GM19395 (cell line): ENCODE results near the gene TBC1D3C.
"Not testable (repeated sequence)": the region's sequence is repeated elsewhere in the genome, so short reads cannot be mapped to it uniquely, and the experiment has no call there.

ENCODE experiments used
- ATAC-seq: cut with Tn5 transposase; IDR thresholded peaks from one replicate; pipeline ENCODE4 v1.9.1; 2021; ENCODE audit warnings: mild to moderate bottlenecking, moderate library complexity; ENCODE audit not compliant: unreplicated experiment

Gene TBC1D3C

DNA sequence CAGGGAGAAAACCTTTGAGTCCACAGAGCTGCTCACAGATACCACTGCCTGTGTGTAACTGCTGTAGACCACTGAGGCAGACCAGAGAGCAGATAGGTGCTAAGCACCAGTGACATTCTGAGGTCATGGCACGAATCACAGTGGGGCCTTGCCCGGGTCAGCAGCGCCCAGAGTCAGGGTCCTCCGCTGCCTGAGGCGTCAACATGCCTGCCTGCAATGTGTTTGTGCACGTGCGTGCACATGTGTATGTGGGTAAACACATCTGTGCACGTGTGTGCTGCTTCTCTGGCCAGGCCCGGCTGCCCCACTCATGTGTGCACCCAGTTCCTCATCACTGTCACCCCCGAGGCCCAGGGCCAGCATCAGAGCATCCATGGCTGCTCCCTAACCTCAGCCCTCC is at the start of gene TBC1D3C:
TBC1D3C (minus strand) TSS at position 101 of the 400 bp plus-strand sequence. CDS start 1,568 bp downstream, outside the sequence.
- not testable (repeated sequence) for ATAC-seq

DNA sequence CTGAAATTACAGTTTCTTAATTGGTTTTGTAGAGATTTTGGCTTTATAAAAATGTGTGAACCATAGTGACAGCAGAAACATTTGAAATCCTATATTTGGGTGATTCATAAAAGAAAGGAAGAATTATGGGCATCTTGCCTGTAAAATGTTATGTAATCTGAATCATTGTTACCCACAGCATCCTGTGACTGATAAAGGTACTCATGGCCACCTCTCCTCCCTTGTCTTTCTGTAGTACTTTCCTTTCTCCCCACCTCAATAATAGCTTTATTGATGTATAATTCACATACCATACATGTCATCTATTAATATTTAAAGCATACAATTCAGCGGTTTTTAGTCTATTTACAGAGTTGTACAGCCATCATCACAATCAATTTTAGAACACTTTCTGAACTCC is 30.8 kb upstream of the TBC1D3C start:
- not testable (repeated sequence) for ATAC-seq

DNA sequence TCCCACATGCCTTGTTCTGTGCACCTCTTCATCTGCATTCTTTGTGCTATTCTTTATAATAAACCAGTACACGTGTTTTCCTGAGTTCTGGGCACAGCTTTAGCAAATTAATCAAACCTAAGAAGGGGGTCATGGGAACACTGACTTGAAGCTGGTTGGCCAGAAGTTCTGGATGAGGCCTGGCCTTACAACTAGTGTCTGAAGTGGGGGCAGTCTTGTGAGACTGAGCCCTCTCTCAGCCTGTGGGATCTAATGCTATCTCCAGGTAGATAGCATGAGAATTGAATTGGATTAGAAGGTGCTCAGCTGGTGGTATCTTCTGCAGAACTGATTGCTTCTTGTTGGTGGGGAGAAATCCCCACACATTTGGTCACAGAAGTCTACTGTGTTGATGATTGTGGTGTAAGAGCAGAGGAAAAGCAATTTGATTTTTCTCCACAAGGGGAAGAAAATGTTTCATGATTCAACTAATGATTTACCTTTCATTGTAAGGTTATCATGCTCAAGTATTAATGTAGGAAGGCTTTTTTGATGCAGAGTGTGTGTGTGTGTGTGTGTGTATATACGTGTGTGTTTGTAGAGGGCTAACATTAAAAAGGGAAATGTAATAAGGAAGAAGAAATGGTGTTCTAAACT is 25.7 kb upstream of the TBC1D3C start:
- not testable (repeated sequence) for ATAC-seq

DNA sequence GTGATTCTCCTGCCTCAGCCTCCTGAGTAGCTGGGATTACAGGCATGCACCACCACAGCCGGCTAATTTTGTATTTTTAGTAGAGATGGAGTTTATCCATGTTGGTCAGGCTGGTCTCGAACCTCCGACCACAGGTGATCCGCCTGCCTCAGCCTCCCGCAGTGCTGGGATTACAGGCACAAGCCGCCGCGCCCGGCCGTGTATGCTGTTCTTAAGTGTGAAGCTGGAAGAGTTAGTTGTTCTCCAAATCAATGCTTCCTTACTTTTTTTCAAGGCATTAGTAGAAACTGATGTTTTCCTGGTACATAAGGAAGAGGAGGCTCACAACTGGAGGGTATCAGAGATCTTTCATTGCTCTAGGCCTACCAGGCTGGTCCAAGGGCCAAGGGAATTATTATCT is 19.7 kb upstream of the TBC1D3C start:
- not testable (repeated sequence) for ATAC-seq

DNA sequence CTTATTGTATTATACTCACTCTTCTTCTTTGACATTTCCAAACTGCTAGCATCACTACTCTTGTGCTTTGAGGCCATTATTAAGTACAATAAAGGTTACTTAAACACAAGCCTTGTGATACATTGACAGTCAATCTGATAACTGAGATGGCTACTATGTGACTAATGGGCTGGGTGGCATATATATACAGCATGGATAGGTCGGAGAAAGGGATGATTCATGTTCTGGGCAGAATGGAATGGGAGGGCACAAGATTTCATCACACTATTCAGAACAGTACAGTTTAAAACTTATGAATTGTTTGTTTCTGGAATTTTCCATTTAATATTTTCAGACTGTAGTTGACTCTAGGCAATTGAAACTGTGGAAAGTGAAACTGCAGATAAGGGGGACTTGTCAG is 18.9 kb upstream of the TBC1D3C start:
- not testable (repeated sequence) for ATAC-seq
